NCI-H1048 (cell line): ENCODE data around the gene PYM1.
"Not testable (repeated sequence)": the region's sequence is repeated elsewhere in the genome, so short reads cannot be mapped to it uniquely, and the experiment has no call there.

Source experiments
- DNase-seq: peaks from one replicate; lab custom pipeline; 2025; lab: John Stamatoyannopoulos, UW

Gene PYM1

DNA sequence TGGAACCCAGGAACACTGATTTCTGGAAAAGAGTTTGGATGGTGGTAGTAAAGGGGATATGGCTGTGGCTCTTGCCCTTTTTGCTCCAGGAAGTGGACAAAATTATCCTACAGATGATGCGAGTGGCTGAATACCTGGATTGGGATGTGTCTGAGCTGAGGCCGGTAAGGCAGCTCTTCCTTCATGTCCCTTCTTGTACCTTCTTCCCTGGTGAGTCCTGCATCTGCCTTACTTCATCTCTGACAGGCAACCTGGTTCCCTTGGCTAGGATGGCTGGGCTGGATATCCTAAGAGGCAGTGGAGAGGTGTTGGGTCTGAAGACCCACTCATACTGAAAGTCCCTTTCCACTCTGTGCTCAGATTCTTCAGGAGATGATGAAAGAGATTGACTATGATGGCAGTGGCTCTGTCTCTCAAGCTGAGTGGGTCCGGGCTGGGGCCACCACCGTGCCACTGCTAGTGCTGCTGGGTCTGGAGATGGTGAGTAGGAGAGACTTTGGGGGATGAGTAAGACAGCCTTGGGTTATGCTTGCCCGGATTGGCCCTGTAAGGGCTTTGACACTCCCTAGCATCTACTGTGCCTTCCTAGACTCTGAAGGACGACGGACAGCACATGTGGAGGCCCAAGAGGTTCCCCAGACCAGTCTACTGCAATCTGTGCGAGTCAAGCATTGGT, 11.3 kb upstream of the PYM1 start:
- DNase-seq, result no peak

DNA sequence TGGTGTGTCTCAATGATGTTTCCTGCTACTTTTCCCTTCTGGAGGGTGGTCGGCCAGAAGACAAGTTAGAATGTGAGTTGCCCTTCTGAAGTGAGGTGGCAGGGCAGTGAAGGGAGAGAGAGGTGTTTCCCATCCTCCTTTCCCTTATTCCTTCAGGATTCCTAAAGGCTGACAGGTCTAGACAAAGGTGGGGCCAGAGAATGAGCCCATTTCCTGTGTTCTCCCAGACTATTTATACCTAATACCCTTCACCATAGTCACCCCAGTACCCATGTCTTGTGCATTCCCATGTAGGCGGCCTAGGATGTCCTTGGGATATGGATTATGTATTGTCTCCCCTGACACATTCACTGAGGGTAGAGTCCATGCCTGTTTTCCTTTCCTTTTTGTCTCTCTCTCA, 10.3 kb upstream of the PYM1 start:
- DNase-seq, result no peak

DNA sequence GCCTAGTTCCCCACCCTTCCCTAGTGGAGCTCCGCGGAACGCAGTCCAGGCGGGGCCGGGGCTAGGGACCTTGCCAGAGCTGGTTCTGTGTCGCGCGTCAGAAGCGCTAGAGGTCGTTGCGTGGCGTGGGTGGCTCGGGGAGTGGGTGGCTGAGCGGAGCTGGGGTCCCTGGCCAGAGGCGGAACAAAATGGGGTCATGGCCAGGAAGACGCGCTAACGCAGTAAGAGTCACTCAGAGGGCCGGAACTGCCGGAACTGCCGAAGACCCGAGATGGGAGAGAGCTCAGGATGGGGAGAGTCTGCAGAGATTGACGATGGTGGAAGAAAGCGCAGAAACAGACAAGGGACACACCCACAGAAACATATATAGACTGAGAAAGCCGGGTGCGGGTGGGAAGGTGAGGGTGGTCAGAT, 8.1 kb upstream of the PYM1 start:
- no peak for DNase-seq

DNA sequence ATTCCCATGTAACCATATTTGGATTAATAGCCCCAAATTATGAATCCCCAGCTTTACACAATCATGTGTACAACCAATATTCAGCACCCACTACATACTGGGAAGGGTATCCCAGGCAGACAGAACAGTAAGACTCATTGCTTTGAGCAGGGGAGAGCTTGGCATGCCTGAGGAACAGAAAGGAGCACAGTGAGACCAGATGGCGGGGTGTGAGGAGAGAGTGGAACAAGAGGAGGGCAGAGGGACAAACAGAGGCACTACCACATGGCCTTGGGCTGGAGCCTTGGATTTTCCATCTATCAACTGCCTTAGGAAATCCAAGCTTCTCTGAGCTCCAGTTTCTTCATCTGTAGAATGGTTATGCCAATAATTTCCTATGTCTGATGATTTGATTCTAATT, 7.1 kb upstream of the PYM1 start:
- DNase-seq, result no peak

DNA sequence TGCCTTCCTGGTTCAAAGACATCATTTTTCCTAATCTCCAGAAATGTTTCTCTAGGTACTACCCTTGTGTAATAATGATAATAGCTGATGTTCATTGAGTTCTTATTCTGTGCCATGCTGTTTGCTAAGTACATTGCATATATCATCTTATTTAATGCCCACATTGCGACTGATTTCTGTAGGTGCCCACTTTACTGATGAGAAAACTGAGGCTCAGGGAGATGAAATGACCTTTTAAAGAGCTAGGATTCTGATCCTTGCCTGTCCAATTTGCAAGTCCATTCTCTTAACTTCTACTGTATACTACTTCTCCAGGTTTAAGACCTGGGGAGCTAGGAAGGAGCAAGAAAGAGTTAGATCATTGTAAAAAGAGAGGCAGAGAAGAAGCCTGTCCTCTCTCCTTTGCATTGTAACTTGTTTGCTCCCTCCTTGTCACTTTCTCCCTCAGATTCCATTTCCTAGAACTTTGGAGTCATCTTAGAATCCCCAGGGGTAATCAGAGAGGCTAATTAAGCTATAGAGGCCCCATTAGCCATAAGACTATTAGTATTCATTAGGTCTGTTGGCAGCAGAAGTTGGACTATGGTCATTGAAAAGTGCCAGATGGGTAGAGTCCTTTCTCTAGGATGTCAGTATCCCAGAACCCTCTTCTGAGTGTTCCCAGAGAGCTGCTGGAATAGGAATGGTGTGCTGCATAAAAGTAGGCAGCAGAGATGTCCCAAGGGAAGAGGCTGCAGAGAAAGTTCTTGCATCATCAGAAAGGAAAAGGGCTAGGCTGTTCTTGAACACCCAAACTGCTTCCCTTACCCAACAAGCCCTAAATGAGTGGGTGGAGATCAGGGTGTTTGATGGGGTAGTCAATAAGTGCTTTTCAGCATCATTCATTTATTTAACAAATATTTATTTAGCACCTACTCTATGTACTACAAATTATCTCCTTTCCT, 6.4 kb upstream of the PYM1 start:
- DNase-seq, result no peak

DNA sequence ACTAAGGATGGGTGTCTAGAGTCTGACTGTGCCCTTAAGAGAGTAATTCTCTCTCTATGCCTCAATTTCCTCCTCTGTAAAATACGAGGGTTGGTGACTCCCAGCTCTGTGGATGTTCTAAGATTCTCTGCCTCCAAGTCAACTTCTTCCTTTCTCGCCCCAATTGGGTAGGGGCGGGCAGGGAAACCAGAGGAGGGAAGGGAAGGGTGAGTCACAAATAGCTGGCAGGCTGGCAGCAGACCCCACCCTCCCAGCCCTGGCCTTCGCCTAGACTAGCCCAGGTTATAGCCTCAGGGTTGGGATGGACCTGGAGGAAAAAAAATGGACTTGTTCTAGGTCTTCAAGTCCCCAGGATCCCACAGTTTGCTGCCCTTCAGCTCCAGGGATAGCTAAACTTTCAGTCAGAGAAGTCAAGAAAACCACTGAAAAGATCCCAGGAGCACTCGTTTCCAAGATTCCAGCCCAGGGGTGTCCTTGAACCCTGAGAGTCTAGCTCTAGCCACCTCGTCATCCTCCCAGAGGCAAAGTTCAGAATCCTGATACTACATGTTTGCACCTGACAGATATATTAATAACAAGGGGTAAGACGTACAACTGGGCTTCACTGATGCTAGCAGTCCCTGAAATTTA, 5.6 kb upstream of the PYM1 start:
- no peak for DNase-seq

DNA sequence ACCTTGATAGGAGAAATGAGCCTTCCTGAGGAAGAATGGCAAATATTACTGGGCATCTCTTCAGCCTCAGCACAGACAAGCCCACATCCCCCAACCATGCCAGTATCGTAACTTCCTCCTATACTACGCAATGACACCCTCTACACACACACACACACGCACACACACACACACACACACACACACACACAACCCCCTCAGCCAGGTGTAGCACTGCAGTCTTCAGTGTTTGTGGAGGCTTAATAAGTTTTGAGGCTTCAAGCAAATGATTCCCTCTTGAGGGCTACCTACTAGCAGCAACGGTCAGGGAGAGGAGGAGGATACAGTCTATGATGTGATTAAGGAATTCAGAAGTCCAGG, 4.8 kb upstream of the PYM1 start:
- DNase-seq, result no peak

DNA sequence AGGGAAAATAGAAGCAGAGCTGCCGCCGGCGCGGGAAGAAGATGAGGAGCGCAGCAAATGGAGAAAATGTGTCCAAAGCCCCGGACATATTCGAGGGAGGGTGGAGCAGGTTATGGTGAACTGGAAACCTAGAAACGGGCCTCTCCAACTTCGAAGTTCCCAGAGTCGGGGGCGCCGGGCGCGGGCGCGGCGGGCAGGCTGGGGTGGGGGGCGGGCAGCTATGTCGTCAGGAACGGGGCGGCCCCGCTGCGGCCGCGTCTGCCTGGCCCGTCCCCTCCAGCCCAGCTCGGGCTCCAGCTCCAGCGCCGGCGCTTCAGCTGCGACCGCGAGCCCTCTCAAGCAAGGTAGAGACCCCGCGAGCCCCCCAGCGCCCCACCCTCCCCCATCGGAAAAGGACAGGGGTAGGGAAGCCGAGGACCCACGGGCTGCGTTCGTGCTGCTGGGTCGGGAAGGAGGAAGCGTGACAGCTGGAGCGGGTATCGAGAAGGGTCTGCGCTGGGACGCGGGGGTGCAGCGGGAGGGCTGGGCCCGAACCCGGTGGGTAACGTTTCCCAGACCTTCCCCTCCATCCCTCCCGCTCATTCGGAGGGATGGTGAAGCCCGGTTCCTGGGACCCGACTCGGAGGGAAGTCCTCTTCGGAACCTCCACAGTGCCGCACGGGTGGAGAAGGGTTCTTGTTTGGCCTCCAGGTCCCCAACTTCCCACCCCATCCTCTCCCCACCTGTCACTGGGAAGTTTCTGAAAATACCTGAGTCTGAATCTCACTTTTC, 4.3 kb upstream of the PYM1 start:
- DNase-seq, result no peak

DNA sequence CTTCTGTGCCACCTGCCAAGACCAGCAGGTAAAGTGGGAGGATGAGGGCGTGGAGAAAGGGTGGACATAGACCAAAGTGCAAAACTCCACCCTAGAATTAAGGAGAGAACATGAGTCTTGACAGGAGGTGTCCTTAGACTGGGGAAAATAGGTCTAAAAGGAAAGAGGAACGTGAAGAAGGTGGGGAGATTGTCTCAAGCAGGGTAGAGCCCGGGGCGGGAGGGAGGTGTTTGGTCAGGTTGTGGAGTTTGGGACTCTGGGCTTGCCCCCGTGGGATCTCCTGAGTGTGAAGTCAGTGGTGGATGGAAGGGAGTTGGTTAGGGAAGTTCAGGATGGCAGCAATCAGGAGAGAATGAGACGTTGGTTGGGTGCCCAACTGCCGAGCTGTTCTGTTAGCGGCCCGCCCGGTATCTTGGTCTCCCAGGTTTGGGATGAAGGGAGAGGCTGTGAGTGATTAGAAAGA, 3.7 kb upstream of the PYM1 start:
- DNase-seq, result no peak

DNA sequence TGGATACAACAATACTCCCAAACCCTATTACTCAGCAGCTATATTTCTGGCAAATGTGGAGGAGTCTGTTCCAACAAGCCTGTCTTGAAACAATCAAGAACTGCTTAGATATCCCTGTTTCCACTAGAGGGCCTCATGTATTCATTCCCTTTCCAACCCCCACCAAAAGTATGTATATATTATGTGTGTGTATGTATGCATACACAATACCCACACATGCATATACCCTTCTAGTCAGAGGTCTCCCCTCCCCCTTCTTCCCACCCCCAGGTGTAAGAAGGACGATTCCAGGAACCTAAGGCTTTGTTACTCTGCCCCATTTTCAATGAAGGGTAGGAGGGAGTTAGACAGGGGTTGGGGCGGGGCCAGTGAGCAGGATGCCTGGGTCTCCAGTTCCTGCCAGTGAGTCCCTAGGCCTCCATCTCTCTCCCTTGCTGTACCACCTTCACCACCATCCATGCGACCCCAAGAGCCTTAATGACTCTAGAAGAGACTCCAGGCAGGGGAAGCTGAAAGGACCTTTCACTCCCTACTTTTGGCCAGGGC, 3.1 kb upstream of the PYM1 start, which contains the start of gene DGKA:
Gene DGKA, plus strand, starts transcription at position 392 of the 546 bp plus-strand sequence. CDS start 5,342 bp downstream, outside the sequence.
- DNase-seq, result no peak

DNA sequence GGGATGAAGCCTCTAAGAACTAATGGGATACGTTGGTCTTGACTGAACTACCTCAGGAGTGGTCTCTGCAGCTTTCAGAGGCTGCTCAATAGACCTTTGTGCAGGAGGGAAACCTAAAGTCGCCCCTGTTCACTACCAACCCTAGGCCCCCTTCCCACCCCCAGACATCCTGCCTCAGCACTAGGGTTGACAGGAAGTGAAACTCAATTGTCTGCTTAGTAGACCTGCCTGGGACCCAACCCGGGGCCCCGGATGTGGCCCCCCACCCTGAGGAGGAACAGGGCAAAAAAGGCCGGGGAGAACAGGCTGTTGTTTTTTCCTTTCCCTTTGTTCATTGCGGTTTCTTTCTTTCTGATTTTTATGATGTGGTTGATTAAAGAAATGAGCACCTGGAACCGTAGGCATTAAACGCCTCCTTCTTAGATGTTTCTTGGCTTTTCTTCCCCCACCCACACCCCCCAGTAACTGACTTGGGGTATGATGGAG, 1.7 kb upstream of the PYM1 start:
- DNase-seq, result no peak

DNA sequence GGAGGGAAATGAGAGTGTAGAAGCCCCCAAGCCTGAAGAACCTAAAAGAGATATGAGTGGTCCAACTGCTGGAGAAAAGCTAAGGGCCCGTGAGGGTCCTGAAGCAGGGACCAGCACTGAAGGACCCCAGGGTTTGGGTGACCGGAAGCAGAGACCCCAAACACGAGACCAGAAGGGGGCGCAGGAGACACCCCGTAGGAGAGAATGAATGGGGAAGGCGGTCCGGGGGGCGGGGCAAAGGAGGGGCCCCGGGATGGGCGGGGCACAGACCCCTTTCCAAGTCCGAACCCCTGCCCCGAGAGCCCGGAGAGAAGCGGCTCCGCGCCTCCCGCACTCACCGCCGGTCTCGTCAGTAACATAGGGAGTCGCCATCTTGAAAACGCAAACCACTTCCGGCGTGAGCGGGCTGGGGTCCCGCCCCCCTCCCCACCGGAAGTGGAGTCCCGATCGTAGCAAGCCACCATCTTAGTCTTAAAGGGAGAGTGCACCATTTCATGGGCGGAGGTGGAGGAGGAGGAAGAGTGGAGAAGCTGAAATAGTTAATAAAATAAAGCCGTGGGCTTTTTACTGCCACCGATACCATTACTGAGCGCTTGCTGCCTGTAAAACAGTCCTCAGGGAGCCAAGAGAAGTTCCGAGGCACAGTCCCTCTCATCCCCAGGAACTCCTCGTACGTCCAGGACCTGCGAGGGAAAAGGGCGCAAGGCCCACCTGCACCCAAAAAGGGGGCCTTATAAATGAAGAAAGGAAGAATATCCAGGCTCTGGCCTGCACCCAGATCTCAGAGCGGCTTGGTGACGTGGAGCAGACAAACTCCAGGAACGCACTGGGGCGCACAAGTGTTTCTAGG, 731 bp downstream of the PYM1 start:
- DNase-seq, result peak; percentile 86

DNA sequence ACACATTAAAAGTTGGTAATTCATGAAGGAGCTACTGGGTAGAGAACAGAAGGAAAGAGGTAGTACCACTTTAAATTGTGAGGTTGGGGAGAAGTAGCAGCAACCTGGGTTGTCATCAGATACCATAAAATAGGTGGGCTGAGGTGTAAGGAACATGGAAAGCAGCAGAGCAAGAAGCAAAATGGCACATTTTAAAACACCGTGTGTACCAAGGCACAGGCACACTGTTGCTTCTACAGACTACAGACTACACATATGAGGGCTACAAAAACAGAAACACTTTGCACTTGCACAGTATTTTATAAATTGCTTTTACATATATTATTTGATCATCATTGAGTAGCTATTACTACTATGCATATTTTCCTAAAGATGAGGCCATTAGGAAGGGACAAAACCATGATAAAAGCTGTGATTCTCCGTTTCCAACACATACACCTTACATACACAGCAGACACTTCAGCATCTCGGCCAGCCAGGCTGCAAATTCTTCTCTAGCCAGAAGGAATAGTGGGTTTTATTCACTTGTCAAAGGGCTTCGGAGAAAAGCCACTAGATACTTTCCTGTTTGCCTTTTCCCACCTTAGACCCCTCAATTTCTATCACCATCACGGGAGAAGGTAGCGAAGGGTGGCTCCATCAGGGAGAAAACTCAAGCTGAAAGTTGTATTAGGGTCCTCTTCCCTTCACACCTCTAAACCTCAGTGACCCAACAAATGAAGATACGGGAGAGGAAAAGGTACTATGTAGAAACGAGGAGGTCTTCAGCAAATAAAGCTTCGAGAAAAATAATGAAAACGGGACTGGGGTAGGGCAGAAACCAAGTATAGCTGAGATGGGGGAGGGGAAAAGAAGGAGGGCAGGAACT, 1.6 kb downstream of the PYM1 start:
- no peak for DNase-seq

DNA sequence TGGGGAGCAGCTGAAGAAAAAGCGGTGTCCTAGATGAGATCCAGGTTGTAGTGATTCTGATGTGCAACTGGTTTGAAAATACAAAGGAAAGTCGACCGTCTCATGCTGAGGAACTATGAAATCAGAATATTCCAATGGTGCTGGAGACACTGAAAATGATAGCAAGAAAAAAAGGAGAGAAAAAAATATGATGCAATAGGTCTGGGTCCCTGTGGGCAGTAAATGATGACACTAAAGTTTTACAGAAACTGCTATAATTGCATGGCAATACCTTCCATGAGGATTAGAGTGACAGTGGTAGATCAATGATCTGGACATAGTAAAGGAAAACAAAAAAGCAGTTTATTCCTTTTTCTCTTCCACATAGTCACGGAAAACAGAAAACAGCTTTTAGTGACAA, 2.3 kb downstream of the PYM1 start:
- DNase-seq, result no peak

DNA sequence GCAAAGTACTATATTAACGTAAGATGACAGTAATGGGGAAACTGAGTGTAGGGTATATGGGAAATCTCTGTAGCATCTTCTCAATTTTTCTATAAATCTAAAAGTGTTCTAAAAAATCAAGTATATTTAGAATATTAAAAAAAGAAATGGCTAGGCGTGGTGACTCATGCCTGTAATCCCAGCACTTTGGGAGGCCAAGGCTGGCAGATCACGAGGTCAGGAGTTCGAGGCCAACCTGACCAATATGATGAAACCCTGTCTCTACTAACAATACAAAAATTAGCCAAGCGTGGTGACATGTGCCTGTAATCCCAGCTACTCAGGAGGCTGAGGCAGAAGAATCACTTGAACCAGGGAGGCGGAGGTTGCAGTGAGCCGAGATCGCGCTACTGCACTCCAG, 4.0 kb downstream of the PYM1 start:
- not testable (repeated sequence) for DNase-seq

DNA sequence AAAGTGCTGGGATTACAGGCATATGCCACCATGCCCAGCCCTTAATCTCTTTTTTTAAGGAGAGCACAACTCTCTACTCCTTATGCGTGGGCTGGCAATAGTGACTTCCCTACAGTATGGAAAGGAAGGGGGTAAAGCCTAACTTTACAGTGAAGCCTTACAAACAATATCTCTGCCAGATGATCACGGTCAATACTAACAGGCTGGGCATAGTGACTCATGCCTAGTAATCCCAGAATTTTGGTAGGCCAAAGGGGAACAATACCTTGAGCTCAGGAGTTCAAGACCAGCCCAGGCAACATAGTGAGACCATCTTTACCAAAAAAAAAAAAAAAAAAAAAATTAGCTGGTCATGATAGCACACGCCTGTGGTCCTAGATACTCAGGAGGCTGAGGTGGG, 5.6 kb downstream of the PYM1 start:
- DNase-seq, result no peak

DNA sequence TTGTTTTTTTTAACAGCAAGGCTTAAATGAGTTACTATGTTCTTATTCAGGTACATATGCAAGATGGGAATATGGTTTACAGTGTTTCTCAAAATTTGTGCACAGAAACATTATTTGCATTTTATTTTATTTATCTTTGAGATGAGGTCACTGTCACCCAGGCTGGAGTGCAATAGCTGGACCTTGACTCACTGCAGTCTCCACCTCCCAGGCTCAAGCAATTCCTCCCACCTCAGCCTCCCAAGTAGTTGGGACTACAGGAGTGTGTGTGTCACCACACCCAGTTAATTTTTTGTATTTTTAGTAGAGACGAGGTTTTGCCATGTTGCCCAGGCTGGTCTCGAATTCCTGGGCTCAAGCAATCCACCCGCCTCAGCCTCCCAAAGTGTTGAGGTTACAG, 8.7 kb downstream of the PYM1 start:
- DNase-seq, result not testable (repeated sequence)

DNA sequence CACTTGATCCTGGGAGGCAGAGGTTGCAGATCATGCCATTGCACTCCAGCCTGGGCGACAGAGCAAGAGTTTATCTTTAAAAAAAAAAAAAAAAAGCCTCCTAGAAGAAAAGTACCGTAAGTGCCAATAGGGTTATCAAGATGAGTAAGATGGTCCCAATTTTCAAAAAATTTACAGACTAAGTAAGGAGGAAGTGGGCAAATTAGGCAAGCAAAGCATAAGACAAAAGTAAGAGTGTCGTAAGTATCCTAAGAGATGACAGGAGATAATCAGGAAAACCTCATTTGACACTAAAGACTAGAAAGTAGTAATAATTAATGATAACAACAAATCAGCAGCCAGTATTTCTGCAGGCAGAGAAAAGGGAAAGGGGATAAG, 12.2 kb downstream of the PYM1 start:
- no peak for DNase-seq

DNA sequence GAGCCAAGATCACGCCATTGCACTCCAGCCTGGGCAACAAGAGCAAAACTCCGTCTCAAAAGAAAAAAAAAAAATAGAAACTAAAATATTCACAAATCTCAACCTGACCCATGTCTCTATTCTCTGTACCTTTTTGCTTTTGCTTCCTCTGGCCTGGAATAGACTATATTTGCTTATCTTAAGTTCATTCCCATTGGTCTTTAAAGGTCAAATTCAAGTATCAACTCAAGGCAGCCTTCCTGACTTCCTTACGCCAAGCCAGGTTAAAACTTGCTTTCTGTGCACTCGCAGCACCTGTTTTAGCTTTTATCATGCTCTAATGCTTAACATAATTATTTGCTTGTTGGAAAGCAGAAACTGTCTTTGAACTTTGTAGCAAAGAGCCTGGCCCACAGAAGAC, 14.8 kb downstream of the PYM1 start:
- no peak for DNase-seq

DNA sequence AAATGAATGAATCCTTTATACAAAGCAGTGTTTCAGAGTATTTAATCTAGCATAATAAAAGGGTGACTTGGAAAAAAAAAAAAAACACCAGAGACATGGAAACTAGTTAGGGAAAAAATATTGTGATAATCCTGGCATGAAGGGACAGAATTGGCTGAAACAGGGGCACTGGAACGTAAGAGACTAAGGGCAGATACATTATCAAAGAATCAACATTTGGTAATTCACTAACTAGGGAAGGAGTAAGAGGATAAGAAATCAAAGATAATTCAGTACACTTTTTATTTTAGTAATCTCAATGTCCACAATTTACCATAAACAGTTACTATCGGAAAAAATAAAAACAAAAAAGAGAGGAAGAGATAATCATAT, 18.2 kb downstream of the PYM1 start:
- no peak for DNase-seq
